Right lobe of liver (tissue), 4 donors: ENCODE results near the gene ITGB8.

Experiments
- POLR2A ChIP-seq: fragments of 450-650 bp; IDR thresholded peaks from one replicate; pipeline ENCODE4 v1.6.1; 2017; ENCODE audit warnings: antibody characterized with exemption, mild to moderate bottlenecking
- TF ChIP-seq, protein P1 (sequence below), 4 donors: fragments of 200-600 bp in 3 of 4; fragments of 450-650 bp in 1 of 4; IDR thresholded peaks; one replicate each; pipeline versions ENCODE4 v1.5.1 to v1.8.0; 2016 to 2022; ENCODE audit warnings: antibody characterized with exemption in 4 of 4, mild to moderate bottlenecking in 2 of 4
- donor health status: DM: no; HTN: no; CAD: no.
- donor health status: DM: no; HTN: no; CAD: no.
- donor health status: DM: no; HTN: yes; CAD: no.

DNA sequence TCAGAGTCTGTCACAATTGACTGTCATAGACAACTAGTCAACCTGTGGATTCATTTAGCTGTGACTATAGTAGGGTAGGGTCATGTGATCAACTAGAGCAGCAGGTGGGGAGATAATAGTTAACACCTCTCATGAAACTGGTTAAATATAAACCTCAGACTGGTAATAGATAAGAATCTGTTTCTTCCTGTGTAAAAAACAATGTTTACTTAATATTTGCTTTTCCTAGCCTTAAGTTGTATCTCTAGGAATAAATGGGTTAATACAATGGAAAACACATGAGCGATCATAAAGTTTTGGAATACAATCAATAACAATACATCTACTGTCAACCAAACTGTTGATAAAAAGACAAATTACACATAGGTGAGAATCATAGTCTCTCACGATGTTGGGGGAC lies 43.4 kb upstream of the ITGB8 start:
- TF ChIP-seq POLR2A: no peak
- TF ChIP-seq, protein P1, sequence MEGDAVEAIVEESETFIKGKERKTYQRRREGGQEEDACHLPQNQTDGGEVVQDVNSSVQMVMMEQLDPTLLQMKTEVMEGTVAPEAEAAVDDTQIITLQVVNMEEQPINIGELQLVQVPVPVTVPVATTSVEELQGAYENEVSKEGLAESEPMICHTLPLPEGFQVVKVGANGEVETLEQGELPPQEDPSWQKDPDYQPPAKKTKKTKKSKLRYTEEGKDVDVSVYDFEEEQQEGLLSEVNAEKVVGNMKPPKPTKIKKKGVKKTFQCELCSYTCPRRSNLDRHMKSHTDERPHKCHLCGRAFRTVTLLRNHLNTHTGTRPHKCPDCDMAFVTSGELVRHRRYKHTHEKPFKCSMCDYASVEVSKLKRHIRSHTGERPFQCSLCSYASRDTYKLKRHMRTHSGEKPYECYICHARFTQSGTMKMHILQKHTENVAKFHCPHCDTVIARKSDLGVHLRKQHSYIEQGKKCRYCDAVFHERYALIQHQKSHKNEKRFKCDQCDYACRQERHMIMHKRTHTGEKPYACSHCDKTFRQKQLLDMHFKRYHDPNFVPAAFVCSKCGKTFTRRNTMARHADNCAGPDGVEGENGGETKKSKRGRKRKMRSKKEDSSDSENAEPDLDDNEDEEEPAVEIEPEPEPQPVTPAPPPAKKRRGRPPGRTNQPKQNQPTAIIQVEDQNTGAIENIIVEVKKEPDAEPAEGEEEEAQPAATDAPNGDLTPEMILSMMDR (IDR thresholded peaks at IDR 0.05): no peak
